ENCODE data around the gene RPS5.

RPS5 gene

DNA sequence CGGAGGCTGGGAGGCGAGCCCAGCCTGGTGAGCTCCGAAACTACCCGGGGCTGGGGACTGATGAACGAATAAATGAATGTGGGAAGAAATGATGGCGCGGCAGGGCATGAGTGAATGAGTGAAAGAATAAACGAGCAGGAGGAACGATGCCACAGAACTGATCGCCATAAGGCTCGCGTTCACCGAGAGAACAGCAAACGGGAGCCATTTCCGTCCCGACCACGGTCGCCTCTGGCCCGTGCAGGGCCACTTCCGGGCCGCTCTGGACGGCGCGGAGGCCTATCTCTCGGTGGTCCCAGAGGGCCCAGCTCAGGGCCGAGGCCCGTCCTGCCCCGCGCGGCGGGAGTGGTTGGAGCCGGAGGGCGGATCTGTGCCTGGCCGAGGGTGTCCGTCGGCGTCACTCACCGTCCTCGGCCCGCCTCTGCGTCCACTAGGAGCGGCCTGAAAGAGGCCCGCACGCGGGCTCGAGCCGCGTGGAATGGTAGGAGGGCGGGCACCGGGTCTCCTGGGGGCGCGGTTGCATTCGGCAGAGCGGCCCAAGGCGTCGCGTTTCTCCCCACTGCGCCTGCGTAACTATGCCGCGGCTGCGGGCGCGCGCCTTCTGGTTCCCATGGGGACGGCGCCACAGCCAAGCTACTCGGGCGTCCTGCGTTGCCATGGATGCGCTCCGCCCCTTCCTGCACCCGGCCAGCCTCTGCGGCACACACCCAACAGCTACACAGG lies 24.6 kb upstream of the RPS5 start, which contains the start of gene ZNF497:
ZNF497 (minus strand) TSS at position 480 of the 723 bp plus-strand sequence. CDS start 5,116 bp downstream, outside the sequence.
- peak within 1 kb of the TSS; percentile 99 for H3K4me2 ChIP-seq (ENCODE audit: insufficient read depth, low read length, poor library complexity, severe bottlenecking)
- DNase-seq (ENCODE audit: low spot score) = peak; percentile 96
- peak within 1 kb of the TSS; percentile 99 for H2BK120ac ChIP-seq (ENCODE audit: low read depth, low read length)
- WGBS, 2 donors (ENCODE audit: extremely low coverage in 2 of 2, insufficient read length in 2 of 2, insufficient replicate concordance in 1 of 2) = no CpG with 5 or more reads among the region's 74 CpGs
- peak within 1 kb of the TSS; percentile 99 for H4K91ac ChIP-seq (ENCODE audit: low read depth, low read length, poor library complexity)
- H3K4me3 ChIP-seq (ENCODE audit: low read length in 2 of 2) = peak within 1 kb of the TSS; percentile 92 to 99
- peaks cover 16% of the 10 kb centered on the region for H3K79me1 ChIP-seq (ENCODE audit: low read depth, low read length)
- H3K18ac ChIP-seq (ENCODE audit: low read length) = peak within 1 kb of the TSS; percentile 98
- peak within 1 kb of the TSS; percentile 99 for H3K23ac ChIP-seq (ENCODE audit: low read depth, low read length, poor library complexity)
- H3K27me3 ChIP-seq (ENCODE audit: control insufficient read depth in 3 of 3, insufficient read depth in 3 of 3, low read depth in 1 of 3, low read length in 3 of 3) = no peaks in the 10 kb centered on the region
- peak within 1 kb of the TSS; percentile 73 for H2BK12ac ChIP-seq (ENCODE audit: low read length)
- H3K9me3 ChIP-seq (replicated peaks in 1 of 2; ENCODE audit: control insufficient read depth in 2 of 2, insufficient read depth in 1 of 2, low read depth in 1 of 2, low read length in 2 of 2) = no peaks in the 10 kb centered on the region
- H3K27ac ChIP-seq (replicated peaks; ENCODE audit: low read length) = peak within 1 kb of the TSS; percentile 95
- peak within 1 kb of the TSS; percentile 99 for H3K9ac ChIP-seq (ENCODE audit: low read depth, low read length, poor library complexity)
- peak within 1 kb of the TSS; percentile 100 for H2AK5ac ChIP-seq (ENCODE audit: low read depth, low read length)
- H3K14ac ChIP-seq (ENCODE audit: low read length) = peak within 1 kb of the TSS; percentile 98
- peak within 1 kb of the TSS; percentile 99 for H2BK5ac ChIP-seq (ENCODE audit: low read length)
- H3K4me1 ChIP-seq (ENCODE audit: control insufficient read depth in 2 of 2, insufficient read depth in 1 of 2, low read depth in 1 of 2, low read length in 2 of 2) = peaks cover 0 to 3% of the 10 kb centered on the region in 2 donors
- H2BK15ac ChIP-seq (ENCODE audit: low read length) = peak within 1 kb of the TSS; percentile 81
- peak within 1 kb of the TSS; percentile 99 for H3K4ac ChIP-seq (ENCODE audit: low read length)
- peak within 1 kb of the TSS; percentile 99 for H4K8ac ChIP-seq (ENCODE audit: low read depth, low read length)
- peak within 1 kb of the TSS; percentile 98 for H2AFZ ChIP-seq (ENCODE audit: low read length)
- peaks cover 6 to 9% of the 10 kb centered on the region in 2 donors for H3K36me3 ChIP-seq (replicated peaks in 1 of 2; ENCODE audit: control insufficient read depth in 2 of 2, insufficient read depth in 2 of 2, low read length in 2 of 2)

GRCh38 chr19:58364146-58364545 lies 22.9 kb upstream of the RPS5 start:
- no peaks in the 10 kb centered on the region for H3K9me3 ChIP-seq (replicated peaks in 1 of 2; ENCODE audit: control insufficient read depth in 2 of 2, insufficient read depth in 1 of 2, low read depth in 1 of 2, low read length in 2 of 2)
- H2BK15ac ChIP-seq (ENCODE audit: low read length) = no peak overlapping the region
- H3K27me3 ChIP-seq (ENCODE audit: control insufficient read depth in 3 of 3, insufficient read depth in 3 of 3, low read depth in 1 of 3, low read length in 3 of 3) = no peaks in the 10 kb centered on the region
- no peak overlapping the region for H4K8ac ChIP-seq (ENCODE audit: low read depth, low read length)
- no peak overlapping the region for H2AFZ ChIP-seq (ENCODE audit: low read length)
- H4K91ac ChIP-seq (ENCODE audit: low read depth, low read length, poor library complexity) = no peak overlapping the region
- H3K79me1 ChIP-seq (ENCODE audit: low read depth, low read length) = peaks cover 10% of the 10 kb centered on the region
- H2AK5ac ChIP-seq (ENCODE audit: low read depth, low read length) = no peak overlapping the region
- H3K27ac ChIP-seq (replicated peaks; ENCODE audit: low read length) = no peak overlapping the region
- no peak overlapping the region for H3K23ac ChIP-seq (ENCODE audit: low read depth, low read length, poor library complexity)
- H3K4ac ChIP-seq (ENCODE audit: low read length) = no peak overlapping the region
- H2BK5ac ChIP-seq (ENCODE audit: low read length) = no peak overlapping the region
- peaks cover 6 to 14% of the 10 kb centered on the region in 2 donors for H3K36me3 ChIP-seq (replicated peaks in 1 of 2; ENCODE audit: control insufficient read depth in 2 of 2, insufficient read depth in 2 of 2, low read length in 2 of 2)
- WGBS, 2 donors (ENCODE audit: extremely low coverage in 2 of 2, insufficient read length in 2 of 2, insufficient replicate concordance in 1 of 2) = no CpG with 5 or more reads among the region's 5 CpGs
- no peak overlapping the region for H2BK12ac ChIP-seq (ENCODE audit: low read length)
- H3K9ac ChIP-seq (ENCODE audit: low read depth, low read length, poor library complexity) = no peak overlapping the region
- H3K4me3 ChIP-seq (ENCODE audit: low read length in 2 of 2) = no peak overlapping the region
- H3K4me1 ChIP-seq (ENCODE audit: control insufficient read depth in 2 of 2, insufficient read depth in 1 of 2, low read depth in 1 of 2, low read length in 2 of 2) = peaks cover 0 to 3% of the 10 kb centered on the region in 2 donors
- no peak overlapping the region for H3K4me2 ChIP-seq (ENCODE audit: insufficient read depth, low read length, poor library complexity, severe bottlenecking)
- H3K14ac ChIP-seq (ENCODE audit: low read length) = no peak overlapping the region
- H2BK120ac ChIP-seq (ENCODE audit: low read depth, low read length) = no peak overlapping the region
- no peak for DNase-seq (ENCODE audit: low spot score)
- H3K18ac ChIP-seq (ENCODE audit: low read length) = no peak overlapping the region

- WGBS, 2 donors (ENCODE audit: extremely low coverage in 2 of 2, insufficient read length in 2 of 2, insufficient replicate concordance in 1 of 2) = no CpG with 5 or more reads among the region's 32 CpGs
- H3K9me3 ChIP-seq (replicated peaks in 1 of 2; ENCODE audit: control insufficient read depth in 2 of 2, insufficient read depth in 1 of 2, low read depth in 1 of 2, low read length in 2 of 2) = no peaks in the 10 kb centered on the region
These were observed 20.3 kb upstream of the RPS5 start for GRCh38 chr19:58366585-58367430.

More at GRCh38 chr19:58366585-58367430, 20.3 kb upstream of the RPS5 start:
- H2BK120ac ChIP-seq (ENCODE audit: low read depth, low read length) = no peak overlapping the region
- no peak overlapping the region for H3K4me2 ChIP-seq (ENCODE audit: insufficient read depth, low read length, poor library complexity, severe bottlenecking)
- no peaks in the 10 kb centered on the region for H3K27me3 ChIP-seq (ENCODE audit: control insufficient read depth in 3 of 3, insufficient read depth in 3 of 3, low read depth in 1 of 3, low read length in 3 of 3)
- H3K4me1 ChIP-seq (ENCODE audit: control insufficient read depth in 2 of 2, insufficient read depth in 1 of 2, low read depth in 1 of 2, low read length in 2 of 2) = no peaks in the 10 kb centered on the region
- H3K18ac ChIP-seq (ENCODE audit: low read length) = no peak overlapping the region
- H4K8ac ChIP-seq (ENCODE audit: low read depth, low read length) = peak overlapping the region; percentile 65
- H3K4ac ChIP-seq (ENCODE audit: low read length) = no peak overlapping the region
- peaks cover 10% of the 10 kb centered on the region for H3K79me1 ChIP-seq (ENCODE audit: low read depth, low read length)
- no peak overlapping the region for H2AK5ac ChIP-seq (ENCODE audit: low read depth, low read length)
- no peak overlapping the region for H2AFZ ChIP-seq (ENCODE audit: low read length)
- H4K91ac ChIP-seq (ENCODE audit: low read depth, low read length, poor library complexity) = no peak overlapping the region
- H3K4me3 ChIP-seq (ENCODE audit: low read length in 2 of 2) = no peak overlapping the region
- H3K27ac ChIP-seq (replicated peaks; ENCODE audit: low read length) = no peak overlapping the region
- no peak for DNase-seq (ENCODE audit: low spot score)
- no peak overlapping the region for H2BK12ac ChIP-seq (ENCODE audit: low read length)
- H2BK5ac ChIP-seq (ENCODE audit: low read length) = no peak overlapping the region
- no peak overlapping the region for H2BK15ac ChIP-seq (ENCODE audit: low read length)
- H3K23ac ChIP-seq (ENCODE audit: low read depth, low read length, poor library complexity) = peak overlapping the region; percentile 43
- no peak overlapping the region for H3K9ac ChIP-seq (ENCODE audit: low read depth, low read length, poor library complexity)
- peaks cover 8 to 17% of the 10 kb centered on the region in 2 donors for H3K36me3 ChIP-seq (replicated peaks in 1 of 2; ENCODE audit: control insufficient read depth in 2 of 2, insufficient read depth in 2 of 2, low read length in 2 of 2)
- H3K14ac ChIP-seq (ENCODE audit: low read length) = no peak overlapping the region

All from neuronal stem cell (in vitro differentiated cells).